Suprapubic skin (tissue), 4 donors: ENCODE measurements around the gene FOXL2. TPM values are rescaled to one million over a fixed set of nuclear protein-coding genes. Genes with fewer than 3 reads are reported as not detected.

Source experiments
- DNase-seq, 2 donors: peaks; one replicate each; pipeline ENCODE4 v3.0.0-alpha.2; 2019; ENCODE audit warnings: low spot score in 2 of 2
- H3K27ac ChIP-seq: fragments of 200-600 bp; sonication (generic); one replicate; pipeline ENCODE4 v1.5.1; 2019
- H3K27me3 ChIP-seq: fragments of 200-600 bp; sonication (generic); one replicate; pipeline ENCODE4 v1.5.1; 2019
- H3K36me3 ChIP-seq: fragments of 200-600 bp; sonication (generic); one replicate; pipeline ENCODE4 v1.5.1; 2019
- H3K4me1 ChIP-seq: fragments of 200-600 bp; sonication (generic); one replicate; pipeline ENCODE4 v1.5.1; 2019
- H3K4me3 ChIP-seq: fragments of 200-600 bp; sonication (generic); one replicate; pipeline ENCODE4 v1.5.1; 2019; ENCODE audit warnings: mild to moderate bottlenecking
- H3K9me3 ChIP-seq: fragments of 200-600 bp; sonication (generic); one replicate; pipeline ENCODE4 v1.5.1; 2019
- EP300 ChIP-seq: sonication (generic); formaldehyde crosslinking; IDR thresholded peaks from one replicate; pipeline ENCODE4 v1.6.1; 2017; ENCODE audit warnings: antibody characterized with exemption
- POLR2A ChIP-seq, 2 donors: fragments of 450-650 bp; IDR thresholded peaks; one replicate each; pipeline ENCODE4 v1.6.1; 2017; ENCODE audit warnings: antibody characterized with exemption in 2 of 2, mild to moderate bottlenecking in 2 of 2, moderate library complexity in 2 of 2
- POLR2AphosphoS5 ChIP-seq, 3 donors: sonication (generic); formaldehyde crosslinking; IDR thresholded peaks; one replicate each; pipeline ENCODE4 v1.6.1; 2017; ENCODE audit warnings: antibody characterized with exemption in 3 of 3
- WGBS: methylation state at CpG from one replicate; pipeline ENCODE4 v1.1.5; 2018; 5-methylcytosine and 5-hydroxymethylcytosine counted together
- total RNA-seq, 4 donors: library from RNA; depleted of rRNA; stranded (reverse); fragments of >200 nt; gene quantifications; one replicate each; pipeline ENCODE4 v1.1.0, GENCODE V29; 2016
- TF ChIP-seq, protein P1 (sequence below), 2 donors: fragments of 200-600 bp in 1 of 2; fragments of 450-650 bp in 1 of 2; sonication (generic) in 1 of 2; IDR thresholded peaks; one replicate each; pipeline ENCODE4 v1.5.1; 2016 to 2019; ENCODE audit warnings: antibody characterized with exemption in 2 of 2, mild to moderate bottlenecking in 1 of 2, moderate library complexity in 1 of 2

The FOXL2 gene
- total RNA-seq, 4 donors from 2014 or later: 0.30 TPM; not detected in 3

DNA sequence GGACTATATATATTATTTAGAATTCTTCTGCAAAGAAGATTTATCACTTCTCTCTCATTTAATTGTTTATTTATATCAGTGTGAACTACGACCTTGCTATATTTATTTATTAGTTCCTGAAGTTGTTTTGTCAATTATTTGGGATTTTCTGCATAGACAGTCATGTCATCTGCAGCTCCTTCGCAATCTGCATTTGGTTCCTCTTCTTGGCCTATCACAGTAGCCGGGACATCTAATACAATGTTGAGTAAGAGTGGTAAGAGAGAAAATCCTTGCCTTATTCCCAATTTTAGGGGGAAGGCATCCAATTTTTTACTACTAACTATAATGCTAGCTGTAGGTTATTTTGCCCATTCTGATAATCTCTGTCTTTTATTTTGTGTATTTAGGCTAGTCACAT, 39.4 kb downstream of the FOXL2 start:
- Histone ChIP-seq H3K9me3 (no peaks in the 10 kb centered on the region), H3K4me1 (peaks cover 2% of the 10 kb centered on the region), H3K4me3 (no peak overlapping the region), H3K36me3 (no peaks in the 10 kb centered on the region), H3K27me3 (no peaks in the 10 kb centered on the region), H3K27ac (no peak overlapping the region)
- no peak for DNase-seq
- WGBS: 89% methylated on average over 3 of the region's 3 CpGs
- TF ChIP-seq EP300 (no peak), POLR2A (IDR thresholded peaks at IDR 0.05) (no peak), POLR2AphosphoS5 (IDR thresholded peaks at IDR 0.05) (no peak)
- TF ChIP-seq, protein P1, sequence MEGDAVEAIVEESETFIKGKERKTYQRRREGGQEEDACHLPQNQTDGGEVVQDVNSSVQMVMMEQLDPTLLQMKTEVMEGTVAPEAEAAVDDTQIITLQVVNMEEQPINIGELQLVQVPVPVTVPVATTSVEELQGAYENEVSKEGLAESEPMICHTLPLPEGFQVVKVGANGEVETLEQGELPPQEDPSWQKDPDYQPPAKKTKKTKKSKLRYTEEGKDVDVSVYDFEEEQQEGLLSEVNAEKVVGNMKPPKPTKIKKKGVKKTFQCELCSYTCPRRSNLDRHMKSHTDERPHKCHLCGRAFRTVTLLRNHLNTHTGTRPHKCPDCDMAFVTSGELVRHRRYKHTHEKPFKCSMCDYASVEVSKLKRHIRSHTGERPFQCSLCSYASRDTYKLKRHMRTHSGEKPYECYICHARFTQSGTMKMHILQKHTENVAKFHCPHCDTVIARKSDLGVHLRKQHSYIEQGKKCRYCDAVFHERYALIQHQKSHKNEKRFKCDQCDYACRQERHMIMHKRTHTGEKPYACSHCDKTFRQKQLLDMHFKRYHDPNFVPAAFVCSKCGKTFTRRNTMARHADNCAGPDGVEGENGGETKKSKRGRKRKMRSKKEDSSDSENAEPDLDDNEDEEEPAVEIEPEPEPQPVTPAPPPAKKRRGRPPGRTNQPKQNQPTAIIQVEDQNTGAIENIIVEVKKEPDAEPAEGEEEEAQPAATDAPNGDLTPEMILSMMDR (IDR thresholded peaks at IDR 0.05): no peak

DNA sequence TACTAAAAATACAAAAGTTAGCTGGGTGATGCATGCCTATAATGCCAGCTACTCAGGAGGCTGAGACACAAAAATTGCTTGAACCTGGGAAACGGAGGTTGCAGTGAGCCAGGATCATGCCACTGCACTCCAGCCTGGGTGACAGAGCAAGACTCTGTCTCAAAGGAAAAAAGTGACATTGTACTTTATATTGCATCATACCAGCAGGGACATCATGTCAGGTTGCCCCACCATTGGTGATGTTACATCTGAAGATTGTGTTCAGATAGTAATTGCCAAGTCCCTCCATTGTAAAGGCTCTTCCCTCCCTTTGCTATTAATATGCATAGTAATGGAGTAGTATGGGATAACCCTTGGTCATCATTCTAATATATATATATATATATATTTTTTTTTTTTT, 44.8 kb downstream of the FOXL2 start:
- 100% methylated on average over 1 of the region's 1 CpG for WGBS
- Histone ChIP-seq H3K27me3 (no peaks in the 10 kb centered on the region), H3K9me3 (no peaks in the 10 kb centered on the region), H3K27ac (no peak overlapping the region), H3K36me3 (no peaks in the 10 kb centered on the region), H3K4me1 (peaks cover 16% of the 10 kb centered on the region), H3K4me3 (no peak overlapping the region)
- DNase-seq: no peak
- TF ChIP-seq EP300: no peak
- TF ChIP-seq, protein P1 (IDR thresholded peaks at IDR 0.05): no peak
- TF ChIP-seq POLR2A (IDR thresholded peaks at IDR 0.05): no peak
- no peak for TF ChIP-seq POLR2AphosphoS5 (IDR thresholded peaks at IDR 0.05)

DNA sequence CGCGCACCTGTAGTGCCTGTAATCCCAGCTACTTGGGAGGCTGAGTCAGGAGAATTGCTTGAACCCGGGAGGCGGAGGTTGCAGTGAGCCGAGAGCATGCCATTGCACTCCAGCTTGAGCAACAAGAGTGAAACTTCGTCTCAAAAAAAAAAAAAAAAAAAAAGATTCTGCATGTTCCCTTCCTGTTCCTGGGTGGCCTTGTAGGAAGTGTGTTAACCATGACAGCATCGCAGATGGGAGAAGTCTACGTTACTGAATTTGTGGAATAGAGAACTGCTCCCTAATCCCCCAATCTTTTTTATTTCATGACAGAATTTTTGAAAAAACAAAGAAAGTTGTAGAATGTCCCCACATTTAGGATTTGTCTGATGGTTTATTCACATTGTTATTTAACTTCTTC, 45.4 kb downstream of the FOXL2 start:
- WGBS: 63% methylated on average over 8 of the region's 8 CpGs

DNA sequence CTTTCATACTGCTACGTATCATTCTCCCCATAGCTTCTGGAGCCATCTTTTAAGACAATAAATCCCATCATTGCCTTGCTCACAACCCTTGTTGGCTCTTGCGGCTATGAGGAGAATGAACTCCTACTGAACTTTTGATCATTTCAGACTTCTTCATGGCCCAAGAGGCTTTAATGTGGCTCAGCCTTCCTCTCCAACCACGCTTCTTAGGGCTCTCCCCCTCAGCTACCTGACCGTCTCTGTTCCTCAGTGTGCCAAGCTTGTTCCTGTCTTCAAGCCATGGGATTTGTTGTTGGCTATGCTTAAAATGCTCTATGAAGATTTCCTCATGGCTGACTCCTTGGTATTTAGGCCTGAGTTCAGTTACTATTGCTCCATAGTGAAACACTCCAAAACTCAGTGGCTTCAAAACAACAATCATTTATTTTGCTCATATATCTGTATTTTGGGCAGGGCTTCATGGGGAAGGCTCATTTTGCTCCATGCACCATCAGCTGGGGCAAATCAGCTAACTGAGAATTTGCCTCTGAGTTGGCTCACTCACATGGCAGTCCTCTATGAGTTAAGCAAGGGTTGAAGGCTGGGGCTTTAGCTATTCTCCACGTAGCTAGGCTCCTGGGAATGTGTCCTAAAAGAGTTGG, 47.5 kb downstream of the FOXL2 start:
- no peak overlapping the region for H3K27ac ChIP-seq

More for the DNA sequence above, 45.4 kb downstream of the FOXL2 start:
- H3K4me1 ChIP-seq: peaks cover 16% of the 10 kb centered on the region
- H3K4me3 ChIP-seq: no peak overlapping the region
- H3K27me3 ChIP-seq: no peaks in the 10 kb centered on the region
- no peak for TF ChIP-seq POLR2A (IDR thresholded peaks at IDR 0.05)
- TF ChIP-seq, protein P1 (IDR thresholded peaks at IDR 0.05): no peak
- no peak overlapping the region for H3K27ac ChIP-seq
- DNase-seq: no peak
- no peaks in the 10 kb centered on the region for H3K9me3 ChIP-seq
- no peaks in the 10 kb centered on the region for H3K36me3 ChIP-seq

DNA sequence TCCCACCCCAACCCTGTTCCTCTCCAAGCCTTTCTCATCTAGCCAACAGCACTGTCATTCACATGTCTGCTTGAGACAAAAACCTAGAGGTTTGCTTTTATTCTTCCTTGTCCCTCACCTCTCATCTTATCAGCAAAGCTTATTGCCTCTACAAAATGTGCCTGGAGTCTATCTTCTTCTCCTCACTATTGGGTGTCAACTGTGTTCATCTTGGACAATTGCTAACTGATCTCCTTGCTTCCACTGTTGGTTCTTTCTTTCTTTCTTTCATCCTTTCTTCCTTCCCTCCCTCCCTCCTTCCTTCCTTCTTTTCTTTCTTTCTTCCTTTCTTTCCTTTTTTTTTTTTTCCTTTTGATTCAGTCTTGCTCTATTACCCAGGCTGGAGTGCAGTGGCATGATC, 48.2 kb downstream of the FOXL2 start:
- DNase-seq: no peak
- no peaks in the 10 kb centered on the region for H3K36me3 ChIP-seq
- TF ChIP-seq, protein P1 (IDR thresholded peaks at IDR 0.05): no peak
- H3K4me1 ChIP-seq: peaks cover 16% of the 10 kb centered on the region
- no peaks in the 10 kb centered on the region for H3K9me3 ChIP-seq
- H3K4me3 ChIP-seq: no peak overlapping the region
- no peaks in the 10 kb centered on the region for H3K27me3 ChIP-seq
- H3K27ac ChIP-seq: no peak overlapping the region

More for the DNA sequence above, 47.5 kb downstream of the FOXL2 start:
- DNase-seq: no peak
- no peaks in the 10 kb centered on the region for H3K27me3 ChIP-seq
- H3K4me1 ChIP-seq: peaks cover 16% of the 10 kb centered on the region
- H3K4me3 ChIP-seq: no peak overlapping the region
- TF ChIP-seq, protein P1 (IDR thresholded peaks at IDR 0.05): no peak
- no peak for TF ChIP-seq EP300
- TF ChIP-seq POLR2AphosphoS5 (IDR thresholded peaks at IDR 0.05): no peak
- TF ChIP-seq POLR2A (IDR thresholded peaks at IDR 0.05): no peak
- WGBS: 71% methylated on average over 5 of the region's 5 CpGs
- no peaks in the 10 kb centered on the region for H3K36me3 ChIP-seq
- H3K9me3 ChIP-seq: no peaks in the 10 kb centered on the region
